ENCODE results near the gene IGSF1. TPM values are rescaled to one million over a fixed set of nuclear protein-coding genes. Genes with fewer than 3 reads are reported as not detected.

The IGSF1 gene
- total RNA-seq, 1 donor from 2014 or later = 3.0 TPM

GRCh38 chrX:131322651-131323050, 33.5 kb upstream of the IGSF1 start:
- peaks cover 11% of the 10 kb centered on the region for H3K36me3 Mint-ChIP-seq (ENCODE audit: unreplicated experiment)
- no peak overlapping the region for H3K4me3 Mint-ChIP-seq (ENCODE audit: unreplicated experiment)
- DNase-seq = no peak
- H3K9me3 Mint-ChIP-seq (ENCODE audit: unreplicated experiment) = no peaks in the 10 kb centered on the region
- H3K27me3 Mint-ChIP-seq (ENCODE audit: unreplicated experiment) = no peaks in the 10 kb centered on the region
- peaks cover 2% of the 10 kb centered on the region for H3K4me1 Mint-ChIP-seq (ENCODE audit: low read depth, unreplicated experiment)
- no peak overlapping the region for H3K27ac Mint-ChIP-seq (ENCODE audit: unreplicated experiment)
- TF ChIP-seq CTCF (IDR thresholded peaks at IDR 0.05; ENCODE audit: partially characterized antibody, unreplicated experiment) = no peak

- peaks cover 6% of the 10 kb centered on the region for H3K4me1 Mint-ChIP-seq (ENCODE audit: low read depth, unreplicated experiment)
- no peak for DNase-seq
- H3K4me3 Mint-ChIP-seq (ENCODE audit: unreplicated experiment) = no peak overlapping the region
- H3K27ac Mint-ChIP-seq (ENCODE audit: unreplicated experiment) = no peak overlapping the region
- H3K27me3 Mint-ChIP-seq (ENCODE audit: unreplicated experiment) = peaks cover 2% of the 10 kb centered on the region
- H3K36me3 Mint-ChIP-seq (ENCODE audit: unreplicated experiment) = no peaks in the 10 kb centered on the region
- H3K9me3 Mint-ChIP-seq (ENCODE audit: unreplicated experiment) = no peaks in the 10 kb centered on the region
- TF ChIP-seq CTCF (IDR thresholded peaks at IDR 0.05; ENCODE audit: partially characterized antibody, unreplicated experiment) = no peak
These were observed 28.2 kb upstream of the IGSF1 start for GRCh38 chrX:131317326-131317725.

- DNase-seq = no peak
- H3K27ac Mint-ChIP-seq (ENCODE audit: unreplicated experiment) = no peak overlapping the region
- H3K9me3 Mint-ChIP-seq (ENCODE audit: unreplicated experiment) = no peaks in the 10 kb centered on the region
- H3K4me1 Mint-ChIP-seq (ENCODE audit: low read depth, unreplicated experiment) = peaks cover 6% of the 10 kb centered on the region
- TF ChIP-seq CTCF (IDR thresholded peaks at IDR 0.05; ENCODE audit: partially characterized antibody, unreplicated experiment) = no peak
- H3K4me3 Mint-ChIP-seq (ENCODE audit: unreplicated experiment) = no peak overlapping the region
- no peaks in the 10 kb centered on the region for H3K36me3 Mint-ChIP-seq (ENCODE audit: unreplicated experiment)
- H3K27me3 Mint-ChIP-seq (ENCODE audit: unreplicated experiment) = peaks cover 2% of the 10 kb centered on the region
These were observed 27.2 kb upstream of the IGSF1 start for GRCh38 chrX:131316260-131316659.

- no peak for TF ChIP-seq CTCF (IDR thresholded peaks at IDR 0.05; ENCODE audit: partially characterized antibody, unreplicated experiment)
- Mint-ChIP-seq H3K9me3 (ENCODE audit: unreplicated experiment) (no peaks in the 10 kb centered on the region), H3K4me3 (ENCODE audit: unreplicated experiment) (no peak overlapping the region), H3K4me1 (ENCODE audit: low read depth, unreplicated experiment) (peaks cover 1% of the 10 kb centered on the region), H3K27ac (ENCODE audit: unreplicated experiment) (no peak overlapping the region), H3K36me3 (ENCODE audit: unreplicated experiment) (no peaks in the 10 kb centered on the region), H3K27me3 (ENCODE audit: unreplicated experiment) (no peaks in the 10 kb centered on the region)
- no peak for DNase-seq
These were observed 19.9 kb upstream of the IGSF1 start for GRCh38 chrX:131308980-131309379.

GRCh38 chrX:131306601-131307000, 17.5 kb upstream of the IGSF1 start:
- no peaks in the 10 kb centered on the region for H3K36me3 Mint-ChIP-seq (ENCODE audit: unreplicated experiment)
- DNase-seq = no peak
- no peaks in the 10 kb centered on the region for H3K27me3 Mint-ChIP-seq (ENCODE audit: unreplicated experiment)
- H3K9me3 Mint-ChIP-seq (ENCODE audit: unreplicated experiment) = no peaks in the 10 kb centered on the region
- TF ChIP-seq CTCF (IDR thresholded peaks at IDR 0.05; ENCODE audit: partially characterized antibody, unreplicated experiment) = no peak
- H3K4me1 Mint-ChIP-seq (ENCODE audit: low read depth, unreplicated experiment) = peaks cover 1% of the 10 kb centered on the region
- no peak overlapping the region for H3K27ac Mint-ChIP-seq (ENCODE audit: unreplicated experiment)
- H3K4me3 Mint-ChIP-seq (ENCODE audit: unreplicated experiment) = no peak overlapping the region
